Measurements from ENCODE around the gene KRTAP12-1.
"Not testable (repeated sequence)": the region's sequence is repeated elsewhere in the genome, so short reads cannot be mapped to it uniquely, and the experiment has no call there.

Gene KRTAP12-1

DNA sequence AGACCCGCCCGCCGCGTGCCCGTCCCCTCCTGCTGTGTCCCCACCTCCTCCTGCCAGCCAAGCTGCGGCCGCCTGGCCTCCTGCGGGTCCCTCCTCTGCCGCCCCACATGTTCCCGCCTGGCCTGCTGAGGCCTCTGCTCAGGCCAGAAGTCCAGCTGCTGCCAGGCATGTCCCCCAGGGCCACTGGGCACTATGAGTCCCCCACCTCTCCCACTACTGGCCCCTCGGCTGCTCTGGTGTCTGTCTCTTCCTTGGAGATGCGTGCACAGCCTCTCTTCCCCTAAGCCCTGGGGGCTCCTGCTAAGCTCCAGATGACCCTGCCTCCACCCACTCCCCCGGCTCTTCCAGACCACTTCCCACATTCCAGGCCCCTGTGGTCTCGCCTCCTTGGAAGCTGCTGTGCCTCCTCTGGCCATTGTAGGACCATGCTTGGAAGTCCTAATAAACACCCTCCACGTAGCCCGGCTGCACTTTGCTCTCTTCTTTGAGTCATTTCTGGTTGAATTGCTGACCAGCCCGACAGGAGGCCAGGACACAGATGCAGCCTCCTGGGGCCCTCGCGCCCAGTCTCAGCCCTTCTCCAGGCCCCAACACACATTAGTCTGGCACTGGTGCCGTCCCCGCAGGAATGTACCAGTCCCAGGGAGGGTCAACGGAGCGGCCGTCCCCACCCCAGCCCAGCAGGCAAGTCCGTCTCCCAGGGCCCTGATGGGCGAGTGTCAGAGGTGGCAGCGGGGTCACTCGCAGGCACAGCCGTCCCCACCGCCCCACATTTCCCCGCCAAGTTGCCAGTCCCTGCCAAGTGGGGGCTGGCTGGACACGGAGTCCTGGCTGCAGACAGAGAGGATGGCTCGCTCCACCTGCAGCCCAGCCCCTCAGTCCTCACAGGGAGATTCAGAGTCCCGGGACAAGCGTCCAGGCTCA lies 16.1 kb upstream of the KRTAP12-1 start:
- DNase-seq (ENCODE audit: low read depth in 2 of 2), result no peak

DNA sequence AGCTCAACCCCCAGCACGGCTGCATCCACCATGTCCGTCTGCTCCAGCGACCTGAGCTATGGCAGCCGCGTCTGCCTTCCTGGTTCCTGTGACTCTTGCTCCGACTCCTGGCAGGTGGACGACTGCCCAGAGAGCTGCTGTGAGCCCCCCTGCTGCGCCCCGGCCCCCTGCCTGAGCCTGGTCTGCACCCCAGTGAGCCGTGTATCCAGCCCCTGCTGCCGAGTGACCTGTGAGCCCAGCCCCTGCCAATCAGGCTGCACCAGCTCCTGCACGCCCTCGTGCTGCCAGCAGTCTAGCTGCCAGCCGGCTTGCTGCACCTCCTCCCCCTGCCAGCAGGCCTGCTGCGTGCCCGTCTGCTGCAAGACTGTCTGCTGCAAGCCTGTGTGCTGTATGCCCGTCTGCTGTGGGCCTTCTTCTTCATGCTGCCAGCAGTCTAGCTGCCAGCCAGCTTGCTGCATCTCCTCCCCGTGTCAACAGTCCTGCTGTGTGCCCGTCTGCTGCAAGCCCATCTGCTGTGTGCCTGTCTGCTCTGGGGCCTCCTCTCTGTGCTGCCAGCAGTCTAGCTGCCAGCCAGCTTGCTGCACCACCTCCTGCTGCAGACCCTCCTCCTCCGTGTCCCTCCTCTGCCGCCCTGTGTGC lies 15.3 kb upstream of the KRTAP12-1 start, which contains the start of gene KRTAP10-12:
Gene KRTAP10-12 (plus strand): TSS at position 1 of the 639 bp plus-strand sequence. CDS start 30 bp downstream, at position 31.
- not testable (repeated sequence) for DNase-seq (ENCODE audit: low read depth in 2 of 2)

DNA sequence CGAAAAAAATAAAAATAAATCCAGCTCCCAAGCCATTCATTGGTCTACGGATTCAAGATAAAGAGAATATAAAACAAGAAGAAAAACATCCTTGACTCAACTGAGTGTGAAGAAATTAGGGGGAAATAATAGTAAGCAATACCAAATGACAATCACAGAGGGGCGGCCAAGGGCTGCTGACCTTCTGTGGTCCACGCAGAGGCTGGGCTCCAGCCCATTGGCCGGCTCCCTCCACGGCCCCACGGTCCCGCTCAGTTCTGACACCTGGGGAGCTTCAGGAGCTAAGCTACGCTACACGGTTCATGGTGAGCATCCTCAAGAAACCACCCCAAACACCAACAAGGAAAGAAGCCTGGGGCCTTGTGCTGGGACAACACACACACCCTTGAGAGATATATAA lies 14.6 kb upstream of the KRTAP12-1 start:
- DNase-seq (ENCODE audit: low read depth in 2 of 2), result no peak

DNA sequence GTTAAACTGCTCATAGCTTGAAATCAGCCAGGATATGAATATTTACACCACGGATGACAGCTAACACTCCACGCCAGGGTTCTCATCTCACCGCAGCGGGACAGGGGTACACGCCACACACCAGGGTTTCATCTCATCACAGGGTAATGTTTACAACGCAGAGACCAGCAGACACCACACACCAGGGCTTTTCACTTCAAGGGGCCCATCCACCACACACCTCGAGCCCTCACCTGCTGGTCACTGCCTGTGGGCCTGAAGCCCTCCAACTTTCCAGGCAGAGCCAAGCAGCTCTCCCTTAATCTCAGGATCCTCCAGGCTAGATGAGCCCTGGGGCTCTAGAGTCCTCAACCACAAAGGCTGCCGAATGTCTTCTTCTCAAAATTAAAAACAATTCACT lies 13.7 kb upstream of the KRTAP12-1 start:
- no peak for DNase-seq (ENCODE audit: low read depth in 2 of 2)

DNA sequence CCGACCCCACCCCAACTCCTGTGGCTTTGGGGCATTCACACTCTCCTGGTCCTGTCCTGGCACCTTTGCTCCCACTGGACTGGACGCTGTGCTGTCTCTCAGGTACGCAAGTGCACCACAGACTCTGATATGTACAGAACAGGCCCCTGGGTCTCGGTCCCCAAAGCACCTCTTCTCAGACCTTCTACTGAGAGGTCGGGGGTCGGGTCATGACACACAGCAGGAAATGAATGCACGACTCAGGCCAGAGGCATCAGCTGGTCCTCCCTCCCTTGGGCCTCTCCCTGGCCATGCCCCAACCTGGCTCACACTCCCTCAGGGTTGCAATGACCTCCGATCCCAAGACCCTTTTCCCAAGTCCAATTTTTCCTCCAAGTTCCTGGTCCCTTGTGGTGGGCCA lies 13.2 kb upstream of the KRTAP12-1 start:
- no peak for DNase-seq (ENCODE audit: low read depth in 2 of 2)

DNA sequence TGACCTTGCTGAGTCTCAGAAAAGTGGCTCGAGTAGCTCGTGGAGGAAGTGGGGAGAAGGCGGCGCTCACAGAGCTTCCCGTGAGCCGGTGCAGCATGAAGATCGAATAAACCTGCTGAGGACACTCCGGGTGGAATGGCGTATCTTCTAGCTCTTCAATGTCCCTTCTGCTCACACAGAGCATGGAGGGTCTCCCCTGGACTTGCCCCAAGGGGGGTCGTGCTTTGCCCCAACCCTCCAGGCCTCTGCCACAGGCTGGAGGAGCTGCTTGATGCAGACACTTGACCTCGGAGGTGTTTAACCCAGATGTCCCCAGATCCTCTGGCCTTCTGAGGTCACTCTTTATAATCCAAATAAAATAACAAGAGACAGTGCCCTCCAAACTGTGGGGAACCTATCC lies 12.8 kb upstream of the KRTAP12-1 start:
- DNase-seq (ENCODE audit: low read depth in 2 of 2), result no peak

DNA sequence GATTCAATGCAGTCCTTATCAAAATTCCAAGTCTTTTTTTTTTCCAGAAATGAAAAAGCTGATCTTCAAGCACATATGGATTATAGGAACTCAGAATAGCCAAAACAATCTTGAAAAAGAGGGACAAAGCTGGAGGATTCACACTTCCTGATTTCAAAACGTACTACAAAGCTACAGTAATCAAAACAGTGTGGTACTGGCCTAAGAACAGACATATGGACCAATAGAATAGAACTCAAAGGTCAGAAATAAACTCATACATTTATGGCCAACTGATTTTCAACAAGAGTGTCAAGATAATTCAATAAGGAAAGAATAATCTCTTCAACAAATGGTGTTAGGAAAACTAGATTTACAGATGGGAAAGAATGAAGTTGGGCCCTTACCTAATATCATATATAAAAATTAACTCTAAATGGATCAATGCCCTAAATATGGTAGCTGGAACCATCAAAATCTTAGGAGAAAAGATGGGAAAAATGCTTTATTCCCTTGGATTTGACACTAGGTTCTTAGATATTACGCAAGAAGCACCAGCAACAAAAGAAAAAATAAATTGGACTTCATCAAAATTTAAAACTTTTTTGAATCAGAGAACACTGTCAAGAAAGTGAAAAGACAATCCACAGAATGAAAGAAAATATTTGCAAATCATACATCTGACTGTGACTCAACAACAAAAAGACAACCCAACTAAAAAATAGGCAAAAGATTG lies 11.0 kb upstream of the KRTAP12-1 start:
- no peak for DNase-seq (ENCODE audit: low read depth in 2 of 2)

DNA sequence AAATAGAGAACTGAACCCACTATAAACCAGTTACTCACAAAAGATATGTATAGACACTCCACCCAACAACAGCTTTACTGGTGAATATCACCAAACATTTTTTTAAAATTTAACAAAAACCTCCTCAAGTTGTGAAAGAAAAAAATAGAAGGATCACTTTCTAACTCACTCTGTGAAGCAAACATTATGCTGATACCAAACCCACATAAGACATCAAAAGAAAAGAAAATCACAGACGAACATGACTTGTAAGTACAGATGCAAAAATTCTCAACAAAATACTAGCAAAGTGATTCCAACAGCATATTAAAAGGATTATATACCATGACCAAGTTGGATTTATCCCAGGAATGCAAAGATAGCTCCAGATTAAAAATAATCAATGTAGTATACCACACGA lies 9.7 kb upstream of the KRTAP12-1 start:
- no peak for DNase-seq (ENCODE audit: low read depth in 2 of 2)

DNA sequence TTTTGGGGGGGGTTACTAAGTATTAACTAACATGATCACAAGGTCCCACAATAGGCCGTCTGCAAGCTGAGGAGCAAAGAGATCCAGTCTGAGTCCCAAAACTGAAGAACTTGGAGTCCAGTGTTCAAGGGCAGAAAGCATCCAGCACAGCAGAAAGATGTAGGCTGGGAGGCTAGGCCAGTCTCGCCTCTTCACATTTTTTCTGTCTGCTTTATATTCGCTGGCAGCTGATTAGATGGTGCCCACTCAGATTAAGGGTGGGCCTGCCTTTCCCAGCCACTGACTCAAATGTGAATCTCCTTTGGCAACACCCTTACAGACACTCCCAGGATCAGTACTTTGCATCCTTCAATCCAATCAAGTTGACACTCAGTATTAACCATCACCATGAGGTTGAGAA lies 7.8 kb upstream of the KRTAP12-1 start:
- not testable (repeated sequence) for DNase-seq (ENCODE audit: low read depth in 2 of 2)

DNA sequence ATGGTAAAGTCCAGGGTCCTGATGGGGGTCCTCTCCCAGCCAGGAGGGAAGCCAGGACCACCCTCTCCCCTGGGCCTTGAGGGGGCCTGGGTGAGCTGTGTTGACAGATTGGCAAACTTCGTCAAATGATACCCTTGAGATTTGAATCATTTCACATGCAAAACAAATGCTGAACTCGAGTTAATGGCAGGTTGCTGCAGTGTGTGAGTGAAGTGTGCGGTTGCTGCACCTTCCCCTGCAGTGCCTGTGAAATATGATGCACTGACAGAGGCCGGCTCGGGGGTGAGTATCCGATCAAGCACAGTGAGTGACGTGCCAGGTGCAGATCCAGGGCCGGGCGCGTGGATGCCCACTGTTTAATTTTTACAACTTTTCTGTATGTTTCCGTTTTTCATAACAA lies 5.7 kb upstream of the KRTAP12-1 start:
- no peak for DNase-seq (ENCODE audit: low read depth in 2 of 2)

DNA sequence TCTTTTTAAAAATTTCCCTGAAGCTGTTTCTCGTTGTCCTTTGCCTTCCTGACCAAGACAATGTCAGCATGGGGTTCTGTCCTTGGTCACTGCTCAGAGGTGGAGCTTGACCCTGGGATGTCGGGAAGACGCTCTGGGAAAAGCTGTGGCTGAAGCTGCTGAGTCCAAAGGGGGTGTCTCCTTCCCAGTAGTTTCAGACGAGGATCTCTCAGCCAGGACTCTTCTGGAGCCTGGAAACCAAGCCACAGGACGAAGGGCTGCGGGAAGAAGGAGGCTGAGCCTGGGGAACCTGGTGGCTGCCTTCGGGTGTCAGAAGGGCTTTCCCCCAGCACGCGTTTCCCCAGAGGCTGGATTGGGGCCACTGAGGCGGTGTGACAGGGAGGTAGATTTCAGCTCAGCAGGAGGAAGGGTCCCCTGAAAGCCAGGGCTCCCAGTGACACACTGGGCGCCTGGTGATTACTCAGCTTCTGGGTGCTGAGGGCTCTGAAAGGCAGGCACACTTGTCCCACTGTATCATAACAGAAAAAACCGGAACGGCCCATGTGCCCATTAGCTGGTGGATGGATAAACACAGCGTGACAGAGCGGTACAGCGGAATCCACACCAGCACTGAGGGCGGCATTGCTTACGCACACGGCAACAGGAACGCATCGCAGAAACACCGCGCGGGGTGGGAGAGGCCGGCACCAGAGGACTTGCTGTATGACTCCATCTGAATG lies 5.0 kb upstream of the KRTAP12-1 start:
- DNase-seq (ENCODE audit: low read depth in 2 of 2), result no peak

DNA sequence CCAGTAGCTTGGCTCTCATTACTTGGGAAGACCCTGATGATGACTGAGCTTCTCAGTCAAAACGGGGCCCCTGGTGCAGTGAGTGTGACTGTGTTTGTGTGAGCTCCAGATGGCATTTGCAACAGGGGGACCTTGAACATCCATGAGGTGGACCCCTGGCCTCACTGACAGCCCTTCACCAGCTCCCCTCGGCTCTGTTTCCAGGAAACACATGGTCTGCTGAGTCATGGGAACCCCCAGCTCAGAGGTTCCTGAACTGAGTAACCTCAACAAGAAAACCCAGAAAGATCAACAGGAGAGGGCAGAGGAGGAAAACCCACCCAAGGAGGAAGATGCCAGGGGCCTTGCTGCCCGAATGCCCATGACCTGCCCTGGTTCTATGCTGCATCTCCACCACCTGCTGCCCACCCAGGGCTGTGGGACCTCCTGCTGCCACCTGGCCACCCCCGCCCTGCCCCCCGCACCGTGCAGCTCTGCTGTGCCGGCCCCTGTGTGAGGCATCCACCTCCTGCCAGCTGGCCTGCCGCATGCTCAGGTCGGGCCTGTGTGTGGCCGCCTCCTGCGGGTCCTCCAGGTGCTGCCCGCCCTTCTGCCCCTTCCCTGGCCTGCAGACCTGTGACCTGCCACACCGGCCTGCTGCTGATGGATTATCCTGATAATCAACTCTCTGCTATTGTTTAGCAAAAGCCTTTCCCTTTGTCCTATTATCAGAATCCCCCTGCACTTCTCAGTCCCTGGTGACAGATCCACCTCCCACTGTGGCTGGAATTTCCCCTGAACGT lies 4.2 kb upstream of the KRTAP12-1 start:
- DNase-seq (ENCODE audit: low read depth in 2 of 2), result no peak

DNA sequence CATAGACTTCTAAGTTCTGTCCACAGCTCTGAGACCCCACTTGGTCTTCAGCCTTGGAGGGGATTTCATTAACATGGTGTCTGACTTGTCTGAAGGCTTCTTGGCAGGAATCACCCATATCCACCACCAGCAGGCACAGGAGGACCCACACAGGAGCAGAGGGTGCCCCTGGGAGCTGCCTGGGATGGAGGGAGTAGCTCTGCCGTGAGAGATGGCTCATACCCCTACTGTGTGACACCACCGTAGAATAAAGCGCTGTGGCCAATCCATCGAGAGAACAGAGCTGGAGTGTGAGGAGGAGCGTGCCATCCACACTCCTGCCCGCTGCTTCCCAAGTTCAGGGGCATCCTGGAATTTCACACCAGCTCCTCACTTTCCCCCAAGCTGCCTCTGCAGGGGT lies 3.1 kb upstream of the KRTAP12-1 start:
- DNase-seq (ENCODE audit: low read depth in 2 of 2), result not testable (repeated sequence)

DNA sequence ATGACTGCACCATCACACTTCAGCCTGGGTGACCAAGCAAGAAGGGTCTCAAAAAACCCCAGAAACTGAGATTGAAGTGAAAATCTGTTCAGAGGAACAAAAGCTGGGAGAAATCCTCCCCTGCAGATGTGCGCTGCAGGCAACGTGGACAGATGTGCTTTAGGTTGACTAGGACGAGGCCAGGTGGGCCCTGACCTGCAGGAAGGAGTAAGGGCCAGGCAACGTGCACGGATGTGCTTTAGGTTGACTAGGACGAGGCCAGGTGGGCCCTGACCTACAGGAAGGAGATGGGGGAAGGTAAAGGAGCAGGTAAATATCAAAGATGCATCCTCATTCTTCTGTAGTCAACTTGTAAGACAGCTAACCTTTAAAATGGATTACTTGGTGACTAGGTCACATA lies 2.5 kb upstream of the KRTAP12-1 start:
- DNase-seq (ENCODE audit: low read depth in 2 of 2), result no peak

DNA sequence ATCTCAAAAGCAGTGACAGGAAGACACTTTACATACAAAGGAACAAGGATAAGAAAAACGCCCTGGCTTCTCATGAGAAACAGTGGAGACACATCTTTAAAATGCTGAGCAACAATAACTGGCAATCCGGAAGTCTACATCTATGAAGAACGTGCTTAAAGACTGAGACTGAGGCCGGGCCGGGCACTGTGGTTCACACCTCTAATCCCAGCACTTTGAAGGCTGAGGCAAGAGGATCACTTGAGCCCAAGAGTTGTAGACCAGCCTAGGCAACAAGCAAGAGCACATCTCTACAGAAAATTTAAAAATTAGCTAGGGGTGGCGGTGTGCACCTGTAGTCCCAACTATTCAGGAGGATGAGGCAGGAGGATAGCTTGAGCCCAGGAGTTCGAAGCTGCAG lies 2.1 kb upstream of the KRTAP12-1 start:
- DNase-seq (ENCODE audit: low read depth in 2 of 2), result no peak

DNA sequence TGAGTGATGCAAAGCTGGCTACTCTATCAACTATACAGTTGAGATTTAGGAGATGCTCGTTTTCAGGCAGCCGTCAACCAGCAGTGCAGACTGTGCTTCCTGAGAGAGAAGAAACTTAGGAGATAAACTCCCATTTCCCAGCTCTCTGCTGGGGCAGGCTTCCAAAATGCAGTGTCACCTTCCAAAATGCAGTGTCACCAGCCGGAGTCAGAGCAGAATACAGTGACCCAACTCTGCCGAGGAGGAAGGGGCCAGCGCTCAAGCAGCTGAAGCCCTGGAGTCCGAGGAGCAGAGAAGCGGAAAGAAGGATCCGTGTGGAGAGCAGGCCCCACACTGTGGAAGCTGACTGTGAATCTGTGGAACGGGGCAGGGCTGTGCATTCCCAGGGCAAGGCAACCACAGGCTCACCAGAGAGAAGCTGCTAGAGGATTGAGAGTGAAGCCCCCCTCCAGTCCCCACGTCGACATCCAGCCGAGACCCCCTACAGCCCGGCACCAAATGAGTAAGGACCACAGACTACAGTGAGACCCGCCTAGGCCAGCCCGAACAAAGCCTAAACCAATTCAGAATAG lies 703 bp upstream of the KRTAP12-1 start:
- no peak for DNase-seq (ENCODE audit: low read depth in 2 of 2)

DNA sequence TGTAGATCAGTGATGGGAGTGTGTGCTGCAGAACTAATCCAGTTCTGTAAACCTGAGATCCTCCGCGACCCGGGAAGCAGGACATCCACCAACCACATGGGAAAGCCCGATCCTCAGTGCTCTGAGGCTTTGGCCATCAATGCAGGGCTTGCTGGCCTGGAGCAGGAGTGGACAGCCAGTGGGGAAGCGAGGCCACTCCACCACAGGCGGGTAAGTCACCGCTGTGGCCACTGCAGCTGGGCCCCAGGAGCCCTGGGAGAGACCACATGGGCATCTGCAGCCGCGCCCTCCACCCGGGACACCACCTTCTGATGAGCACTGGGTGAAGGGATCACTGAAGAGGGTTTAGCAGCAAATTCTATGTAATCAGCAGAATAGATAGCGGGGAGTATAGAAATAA lies 811 bp downstream of the KRTAP12-1 start:
- DNase-seq (ENCODE audit: low read depth in 2 of 2), result no peak

DNA sequence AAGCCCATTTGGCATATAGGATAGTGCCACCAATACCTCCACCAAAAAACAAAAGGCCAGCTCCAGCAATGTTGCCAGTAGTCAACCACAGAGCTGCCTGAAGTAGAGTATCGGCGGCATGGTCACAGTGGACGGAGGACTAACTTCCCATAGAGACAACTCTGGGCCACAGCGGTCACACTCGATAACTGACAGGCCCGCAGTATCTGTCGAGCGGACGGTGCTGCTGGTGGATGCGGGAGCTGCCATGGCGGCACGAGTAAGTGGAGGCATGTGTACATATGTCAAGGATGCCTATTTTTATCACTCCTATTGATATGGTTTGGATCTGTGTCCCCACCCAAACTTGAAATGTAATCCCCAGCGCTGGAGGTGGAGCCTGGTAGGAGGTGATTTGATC lies 4.1 kb downstream of the KRTAP12-1 start:
- no peak for DNase-seq (ENCODE audit: low read depth in 2 of 2)

DNA sequence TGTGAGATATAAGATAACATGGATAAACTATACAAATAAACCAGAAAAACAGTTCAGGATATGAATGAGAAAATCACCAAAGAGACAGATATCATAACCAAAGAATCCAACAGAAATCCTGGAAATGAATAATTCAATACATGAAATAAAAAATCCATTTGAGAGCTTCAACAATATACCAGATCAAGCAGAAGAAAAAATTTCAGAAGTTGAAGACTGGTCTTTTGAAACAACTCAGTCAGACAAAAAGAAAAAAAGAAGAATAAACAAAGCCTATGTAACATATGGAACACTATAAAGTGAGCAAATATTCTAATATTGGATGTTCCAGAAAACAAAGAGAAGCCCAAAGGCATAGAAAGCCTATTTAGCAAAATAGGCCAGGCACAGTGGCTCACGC lies 10.1 kb downstream of the KRTAP12-1 start:
- no peak for DNase-seq (ENCODE audit: low read depth in 2 of 2)

DNA sequence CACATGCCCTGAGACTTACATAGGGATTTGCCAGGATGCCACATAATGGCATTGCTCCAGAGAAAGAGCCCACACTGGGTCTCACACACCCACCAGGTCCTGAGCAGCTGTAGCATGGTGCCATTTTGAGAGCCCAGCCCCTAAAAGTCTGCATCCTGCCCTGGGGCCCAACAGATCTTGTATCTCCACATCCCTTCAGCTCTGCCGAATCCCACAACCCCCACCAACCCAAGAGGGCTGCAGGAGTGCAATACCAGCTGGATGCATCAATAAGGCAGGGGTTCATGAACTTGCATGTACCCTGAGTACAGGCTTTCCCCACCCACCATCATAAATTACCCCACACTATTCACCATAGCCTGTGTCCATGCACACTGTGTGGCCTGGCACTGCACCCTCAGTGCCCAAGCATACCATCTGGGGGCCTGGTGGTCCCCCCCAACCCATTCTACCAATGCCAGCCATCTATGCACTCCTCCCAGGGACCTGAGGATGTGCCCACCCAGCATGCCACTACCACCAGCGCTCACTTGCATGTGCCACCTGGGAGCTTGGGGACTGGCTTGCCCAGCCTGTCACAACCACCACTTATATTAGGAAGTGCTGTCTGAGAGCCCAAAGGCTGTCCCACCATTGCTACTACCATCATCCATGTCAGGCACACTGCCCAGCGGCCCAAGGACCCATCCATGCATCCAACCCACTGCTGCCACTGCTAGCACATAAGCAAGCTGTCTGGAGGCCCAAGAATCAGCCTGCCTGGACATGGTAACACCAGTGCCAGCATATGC lies 11.1 kb downstream of the KRTAP12-1 start:
- no peak for DNase-seq (ENCODE audit: low read depth in 2 of 2)
